Progenitor cell of endocrine pancreas (in vitro differentiated cells): ENCODE results near the gene KIF16B. TPM values are rescaled to one million over a fixed set of nuclear protein-coding genes. Genes with fewer than 3 reads are reported as not detected.

ENCODE experiments used
- DNase-seq: peaks from one replicate; pipeline ENCODE4 v3.0.0; 2021; ENCODE audit warnings: low spot score; ENCODE audit not compliant: unreplicated experiment
- H3K27ac Mint-ChIP-seq: 2 replicates; pipeline ENCODE4 v1.8.0; 2021; ENCODE audit warnings: mild to moderate bottlenecking, moderate library complexity, mixed read lengths
- H3K27me3 Mint-ChIP-seq: 2 replicates; pipeline ENCODE4 v1.8.0; 2021; ENCODE audit warnings: mixed read lengths
- H3K36me3 Mint-ChIP-seq: 2 replicates; pipeline ENCODE4 v1.8.0; 2022; ENCODE audit warnings: mixed read lengths; ENCODE audit not compliant: insufficient read depth
- H3K4me1 Mint-ChIP-seq: 2 replicates; pipeline ENCODE4 v1.8.0; 2021; ENCODE audit warnings: low read depth, mixed read lengths
- H3K4me3 Mint-ChIP-seq: 2 replicates; pipeline ENCODE4 v1.8.0; 2021; ENCODE audit warnings: low read depth, mild to moderate bottlenecking, moderate library complexity, mixed read lengths
- H3K9me3 Mint-ChIP-seq: 2 replicates; pipeline ENCODE4 v1.8.0; 2021; ENCODE audit warnings: low read depth, mixed read lengths
- CTCF ChIP-seq: fragments of 200-600 bp; sonication (generic); IDR thresholded peaks from one replicate; pipeline ENCODE4 v1.5.0; 2021; ENCODE audit warnings: antibody characterized with exemption, mild to moderate bottlenecking; ENCODE audit not compliant: unreplicated experiment
- total RNA-seq: library from RNA; stranded (reverse); gene quantifications from 2 replicates; pipeline ENCODE4 v1.2.1, GENCODE V29; 2021

Gene KIF16B
- total RNA-seq, 1 donor from 2014 or later, result 10.8 TPM

- no peak for TF ChIP-seq CTCF
- Mint-ChIP-seq H3K27me3 (no peaks in the 10 kb centered on the region), H3K4me3 (no peak overlapping the region), H3K36me3 (peaks cover 7% of the 10 kb centered on the region), H3K4me1 (peaks cover 3% of the 10 kb centered on the region), H3K27ac (no peak overlapping the region), H3K9me3 (no peaks in the 10 kb centered on the region)
- no peak for DNase-seq
These were observed 56.5 kb downstream of the KIF16B start for GRCh38 chr20:16516794-16517193.

- H3K4me3 Mint-ChIP-seq, result no peak overlapping the region
- H3K4me1 Mint-ChIP-seq, result no peaks in the 10 kb centered on the region
- H3K36me3 Mint-ChIP-seq, result peaks cover 6% of the 10 kb centered on the region
- no peak for TF ChIP-seq CTCF
- no peak overlapping the region for H3K27ac Mint-ChIP-seq
- H3K27me3 Mint-ChIP-seq, result no peaks in the 10 kb centered on the region
- DNase-seq, result no peak
- H3K9me3 Mint-ChIP-seq, result no peaks in the 10 kb centered on the region
These were observed 58.2 kb downstream of the KIF16B start for GRCh38 chr20:16515046-16515445.

DNA sequence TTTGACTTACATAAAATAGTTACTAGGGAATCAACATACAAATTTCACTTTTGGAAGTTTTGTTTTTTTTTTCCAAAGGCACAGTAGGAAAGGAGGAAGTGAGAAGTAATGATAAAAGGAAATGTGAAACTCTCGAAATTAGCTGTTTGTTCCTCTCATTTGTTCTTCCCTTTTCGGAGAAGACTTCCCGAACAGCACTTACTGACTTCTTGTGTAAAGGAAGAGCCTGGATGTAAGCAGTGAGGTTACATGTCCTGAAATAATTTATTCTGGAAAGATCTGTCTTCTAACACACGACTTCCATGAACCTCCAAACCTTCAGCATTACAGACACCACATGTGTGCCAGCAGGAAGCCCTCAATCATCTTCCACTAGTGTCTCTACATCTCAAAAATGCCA, 59.1 kb downstream of the KIF16B start:
- H3K4me1 Mint-ChIP-seq, result peaks cover 5% of the 10 kb centered on the region
- TF ChIP-seq CTCF, result no peak
- H3K36me3 Mint-ChIP-seq, result peaks cover 6% of the 10 kb centered on the region
- no peak overlapping the region for H3K27ac Mint-ChIP-seq
- no peaks in the 10 kb centered on the region for H3K27me3 Mint-ChIP-seq
- DNase-seq, result no peak
- H3K9me3 Mint-ChIP-seq, result no peaks in the 10 kb centered on the region
- H3K4me3 Mint-ChIP-seq, result no peak overlapping the region

DNA sequence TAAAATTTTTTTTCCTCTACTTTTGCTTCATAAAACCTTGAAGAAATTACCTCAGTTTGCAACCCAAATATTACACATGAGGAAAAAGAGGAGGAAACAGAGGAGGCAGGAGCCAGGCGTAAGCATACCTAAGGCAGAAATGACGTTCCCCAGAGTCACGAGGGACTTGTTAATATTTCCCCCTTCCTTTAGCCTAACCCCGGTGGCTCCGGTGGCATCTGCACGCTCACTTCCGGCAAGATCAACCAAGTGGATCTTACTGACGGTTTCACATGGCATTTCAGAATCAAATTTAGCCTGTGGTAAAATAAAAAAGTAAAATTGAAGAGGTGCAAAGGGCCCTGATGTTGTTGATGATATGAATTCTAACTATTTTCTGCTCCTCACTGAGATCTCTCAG, 67.4 kb downstream of the KIF16B start:
- Mint-ChIP-seq H3K9me3 (no peaks in the 10 kb centered on the region), H3K4me1 (peaks cover 5% of the 10 kb centered on the region), H3K4me3 (no peak overlapping the region), H3K27me3 (no peaks in the 10 kb centered on the region), H3K36me3 (peaks cover 17% of the 10 kb centered on the region), H3K27ac (no peak overlapping the region)
- TF ChIP-seq CTCF, result no peak
- no peak for DNase-seq

- Mint-ChIP-seq H3K36me3 (peaks cover 13% of the 10 kb centered on the region), H3K4me3 (no peak overlapping the region), H3K27me3 (no peaks in the 10 kb centered on the region), H3K9me3 (no peaks in the 10 kb centered on the region), H3K4me1 (no peaks in the 10 kb centered on the region), H3K27ac (no peak overlapping the region)
- TF ChIP-seq CTCF, result no peak
- no peak for DNase-seq
These were observed 71.9 kb downstream of the KIF16B start for GRCh38 chr20:16501301-16501700.

DNA sequence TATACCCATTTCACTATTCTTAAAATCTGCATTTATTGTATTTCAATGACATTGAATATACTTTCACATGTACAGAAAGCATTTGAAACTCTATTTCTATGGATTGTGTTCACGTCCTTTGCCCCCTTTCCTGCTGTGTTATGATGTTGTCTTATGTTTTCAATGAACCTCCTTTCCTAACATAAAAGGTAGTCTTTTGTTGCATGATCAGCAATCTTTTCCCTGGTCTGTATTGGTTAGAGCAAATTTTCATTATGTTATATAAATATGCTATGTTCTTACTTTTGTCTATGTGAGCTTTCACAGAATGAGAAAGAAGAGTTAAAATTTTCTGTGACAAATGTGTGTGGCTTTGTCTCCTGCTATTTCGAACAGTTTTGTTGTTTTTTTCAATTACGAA, 73.1 kb downstream of the KIF16B start:
- H3K9me3 Mint-ChIP-seq, result no peaks in the 10 kb centered on the region
- TF ChIP-seq CTCF, result no peak
- no peaks in the 10 kb centered on the region for H3K27me3 Mint-ChIP-seq
- no peak for DNase-seq
- no peak overlapping the region for H3K4me3 Mint-ChIP-seq
- H3K27ac Mint-ChIP-seq, result no peak overlapping the region
- H3K36me3 Mint-ChIP-seq, result peaks cover 13% of the 10 kb centered on the region
- H3K4me1 Mint-ChIP-seq, result no peaks in the 10 kb centered on the region
